GM10266 (cell line): ENCODE measurements around the gene ATP7B.

ENCODE experiments used
- DNase-seq: peaks from one replicate; pipeline ENCODE4 v3.0.0; 2012; ENCODE audit errors: extremely low spot score
- TF ChIP-seq, protein P1 (sequence below): IDR thresholded peaks from 2 replicates; pipeline ENCODE4 v1.5.1; 2012; ENCODE audit warnings: mild to moderate bottlenecking, low read depth; ENCODE audit not compliant: control insufficient read depth, insufficient read depth; ENCODE audit errors: missing control alignments

Gene ATP7B

DNA sequence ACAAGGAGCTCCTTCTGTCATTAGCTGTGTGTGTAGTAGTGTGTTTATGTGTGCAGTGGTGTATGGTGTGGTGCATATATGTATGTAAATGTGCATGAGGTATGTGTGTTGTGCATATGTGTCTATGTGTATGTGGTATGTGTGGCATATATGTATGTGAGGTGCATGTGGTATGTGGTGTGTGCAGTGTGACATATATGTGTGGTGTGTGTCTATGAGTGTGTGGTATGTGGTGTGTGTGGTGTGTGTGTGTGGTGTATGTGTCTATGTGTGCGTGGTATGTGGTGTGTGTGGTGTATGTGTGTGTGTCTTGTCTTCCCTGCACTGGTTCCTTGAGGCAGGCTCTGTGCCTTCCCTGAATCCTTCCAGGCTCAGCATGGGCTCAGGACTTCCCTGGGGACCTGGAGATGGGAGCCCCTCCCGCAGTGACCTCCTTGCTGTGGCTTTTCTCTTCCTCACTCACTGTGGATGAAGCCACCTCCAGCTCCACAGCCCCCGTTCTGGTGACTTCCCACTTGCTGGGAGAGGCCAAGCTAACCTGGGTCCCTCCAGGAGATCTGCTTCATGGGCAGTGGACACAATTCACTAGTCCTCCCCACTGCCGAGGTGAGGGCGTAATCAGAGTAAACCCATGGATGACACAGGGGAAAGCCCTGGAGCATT lies 85.3 kb downstream of the ATP7B start:
- TF ChIP-seq, protein P1, sequence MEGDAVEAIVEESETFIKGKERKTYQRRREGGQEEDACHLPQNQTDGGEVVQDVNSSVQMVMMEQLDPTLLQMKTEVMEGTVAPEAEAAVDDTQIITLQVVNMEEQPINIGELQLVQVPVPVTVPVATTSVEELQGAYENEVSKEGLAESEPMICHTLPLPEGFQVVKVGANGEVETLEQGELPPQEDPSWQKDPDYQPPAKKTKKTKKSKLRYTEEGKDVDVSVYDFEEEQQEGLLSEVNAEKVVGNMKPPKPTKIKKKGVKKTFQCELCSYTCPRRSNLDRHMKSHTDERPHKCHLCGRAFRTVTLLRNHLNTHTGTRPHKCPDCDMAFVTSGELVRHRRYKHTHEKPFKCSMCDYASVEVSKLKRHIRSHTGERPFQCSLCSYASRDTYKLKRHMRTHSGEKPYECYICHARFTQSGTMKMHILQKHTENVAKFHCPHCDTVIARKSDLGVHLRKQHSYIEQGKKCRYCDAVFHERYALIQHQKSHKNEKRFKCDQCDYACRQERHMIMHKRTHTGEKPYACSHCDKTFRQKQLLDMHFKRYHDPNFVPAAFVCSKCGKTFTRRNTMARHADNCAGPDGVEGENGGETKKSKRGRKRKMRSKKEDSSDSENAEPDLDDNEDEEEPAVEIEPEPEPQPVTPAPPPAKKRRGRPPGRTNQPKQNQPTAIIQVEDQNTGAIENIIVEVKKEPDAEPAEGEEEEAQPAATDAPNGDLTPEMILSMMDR = no peak
- DNase-seq = no peak

DNA sequence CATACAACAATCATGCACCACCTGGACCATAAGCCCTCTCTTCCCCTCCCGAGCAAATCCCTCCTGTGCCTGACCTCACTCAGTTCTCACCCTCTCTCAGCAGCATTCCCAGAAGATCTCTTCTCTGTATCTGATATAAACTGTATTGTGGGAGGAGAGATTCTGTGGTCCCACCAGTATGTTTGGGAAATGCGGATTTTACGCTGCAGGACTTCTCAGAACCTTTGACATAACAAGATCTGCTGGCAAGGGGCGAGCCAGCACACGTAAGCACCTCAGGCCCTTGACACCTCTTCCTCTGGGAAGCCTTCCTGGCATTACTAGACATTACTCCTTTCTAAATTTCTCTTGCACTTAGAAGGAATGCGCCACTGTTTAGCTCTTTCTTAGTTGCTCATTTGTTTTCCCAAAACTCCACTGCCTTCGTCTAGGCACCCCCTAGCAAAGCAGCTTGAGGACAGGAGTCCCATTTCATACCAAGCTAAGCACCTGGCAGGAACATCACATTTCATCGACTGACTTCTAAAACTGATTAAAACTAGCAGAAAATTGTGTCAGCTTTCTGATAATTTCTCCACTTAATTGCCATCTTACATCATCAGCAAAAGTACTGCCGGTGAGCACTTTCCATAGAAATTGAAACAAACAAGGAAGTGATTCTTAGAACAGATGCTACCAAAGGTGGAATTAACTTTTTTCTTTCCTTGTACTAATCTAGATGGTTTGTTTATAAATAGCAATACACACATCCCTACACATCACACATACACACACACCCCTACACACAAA lies 86.3 kb downstream of the ATP7B start:
- no peak for DNase-seq
- TF ChIP-seq, protein P1 = no peak

DNA sequence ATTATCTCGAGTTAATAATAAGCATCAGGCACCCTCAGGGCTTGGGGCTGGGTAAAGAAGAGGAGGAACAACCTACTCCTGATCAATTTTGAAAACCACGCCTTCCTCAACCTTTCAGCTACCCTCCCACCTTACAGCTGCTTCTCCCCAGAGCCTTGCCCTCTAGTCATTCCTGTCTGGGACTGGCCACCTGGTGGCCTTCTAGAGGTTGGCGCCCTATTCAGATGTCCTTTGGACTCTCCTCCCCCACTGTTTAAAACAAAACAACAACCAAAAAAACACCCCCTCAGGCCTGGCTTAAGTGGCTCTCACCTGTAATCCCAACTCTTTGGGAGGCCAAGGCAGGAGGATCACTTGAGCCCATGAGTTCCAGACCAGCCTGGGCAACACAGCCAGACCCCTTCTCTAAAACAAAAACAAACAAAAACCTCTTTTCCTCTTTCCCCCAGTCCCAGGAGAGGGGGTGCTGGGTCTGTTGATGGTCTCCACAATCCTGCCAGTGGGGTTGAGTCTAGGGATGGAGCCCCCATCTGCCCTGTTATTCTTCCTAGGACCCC lies 87.2 kb downstream of the ATP7B start:
- TF ChIP-seq, protein P1 = no peak
- DNase-seq = no peak

DNA sequence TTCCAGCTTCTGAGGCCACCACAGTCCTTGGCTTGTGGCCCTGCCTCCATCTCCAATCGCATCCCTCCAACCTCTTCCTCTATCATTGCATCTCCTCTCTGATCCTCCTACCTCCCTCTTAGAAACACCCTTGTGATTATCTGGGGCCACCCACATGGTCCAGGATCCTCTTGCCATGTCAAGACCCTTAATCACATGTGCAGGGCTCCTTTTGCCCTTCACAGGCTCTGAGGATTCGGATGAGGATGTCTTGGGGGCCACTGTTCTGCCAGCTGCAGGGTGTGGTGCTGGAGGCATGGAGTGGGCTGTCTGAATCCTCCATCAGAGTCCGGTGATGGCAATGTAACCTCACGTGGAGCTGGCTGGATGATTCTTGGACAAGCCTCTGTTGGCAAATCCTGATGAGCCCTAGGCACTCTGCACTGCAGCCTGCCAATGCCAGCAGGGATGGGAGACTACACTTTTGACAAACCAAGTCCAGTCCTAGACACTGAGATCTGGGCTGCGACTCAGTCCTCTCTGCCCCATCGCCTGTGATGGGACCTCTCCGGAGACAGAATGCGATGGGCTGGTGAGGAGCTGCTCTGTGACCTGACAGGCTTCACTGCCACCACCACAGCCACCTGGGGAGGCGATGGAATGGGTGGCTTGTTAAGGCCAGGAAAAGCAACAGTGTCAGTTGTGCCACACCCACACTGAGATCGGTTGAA lies 88.3 kb downstream of the ATP7B start:
- DNase-seq = no peak
- TF ChIP-seq, protein P1 = no peak

DNA sequence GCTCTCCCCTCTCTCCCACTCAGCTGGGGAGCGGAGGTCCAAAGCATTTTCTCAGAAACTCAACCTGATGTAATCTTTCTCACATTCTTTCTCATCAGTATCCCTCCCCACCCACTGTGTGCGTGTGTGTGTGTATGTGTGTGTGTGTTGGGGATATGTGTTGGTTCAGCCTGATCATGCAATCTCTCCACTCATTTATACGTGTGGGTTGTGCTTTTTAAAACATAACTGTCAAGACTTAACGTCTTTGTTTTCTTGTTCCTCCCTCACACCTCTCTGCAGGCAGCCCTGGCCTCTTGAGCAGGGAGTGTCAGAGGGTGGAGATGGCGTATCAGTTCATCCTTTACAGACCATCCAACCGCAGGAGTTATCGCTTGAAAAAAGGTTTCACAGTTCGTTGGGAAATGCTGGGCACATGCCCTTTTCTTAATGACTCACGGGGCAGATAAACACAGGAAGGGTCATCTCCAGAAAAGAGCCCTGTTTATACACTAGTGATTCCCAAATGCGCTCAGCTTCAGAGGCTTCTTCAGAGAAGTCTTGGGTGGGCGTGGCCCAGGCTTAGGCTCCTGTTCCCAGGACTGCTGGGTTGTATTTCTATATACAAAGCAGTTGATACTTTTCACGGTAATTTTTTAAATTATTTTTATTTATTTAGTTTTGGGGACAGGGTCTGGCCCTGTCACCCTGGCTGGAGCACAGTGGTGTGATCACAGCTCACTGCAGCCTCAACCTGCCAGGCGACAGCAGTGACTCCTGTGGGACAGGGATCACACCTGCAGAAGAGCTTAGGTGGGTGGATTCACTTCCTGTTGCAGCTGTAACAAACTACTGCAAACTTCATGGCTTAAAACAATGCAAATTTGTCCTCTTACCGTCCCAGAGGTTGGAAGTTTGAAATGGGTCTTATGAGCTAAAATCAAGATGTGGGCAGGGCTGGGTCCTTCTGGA lies 89.2 kb downstream of the ATP7B start:
- TF ChIP-seq, protein P1 = peak; percentile 8
- DNase-seq = no peak

DNA sequence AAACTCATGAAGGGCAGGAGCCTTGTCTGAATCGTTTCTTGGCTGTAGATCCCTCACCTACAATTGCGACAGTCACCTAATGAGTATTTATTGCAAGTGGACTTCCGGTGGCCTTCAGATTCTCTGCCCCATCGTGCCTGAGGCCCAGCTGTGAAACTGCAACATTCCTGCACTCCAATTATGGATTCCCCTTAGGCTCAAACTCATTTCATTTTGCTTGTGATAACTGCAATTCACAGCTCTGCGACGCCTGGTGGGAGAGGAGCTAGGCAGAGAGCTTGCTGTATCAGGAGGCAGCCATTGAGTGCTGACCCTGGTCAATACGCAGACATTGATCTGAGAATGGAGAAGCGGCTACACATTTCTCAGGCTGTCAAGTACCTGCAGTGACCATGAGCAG lies 90.5 kb downstream of the ATP7B start:
- DNase-seq = no peak
- TF ChIP-seq, protein P1 = no peak
